WTC11 (cell line): ENCODE results near the gene FLRT3. TPM values are rescaled to one million over a fixed set of nuclear protein-coding genes. Genes with fewer than 3 reads are reported as not detected.

Source experiments
- ATAC-seq: fragments of 200-7000 bp; cut with Tn5 transposase; 2 replicates; pipeline ENCODE4 v1.10.0; 2021; ENCODE audit warnings: mild to moderate bottlenecking, moderate library complexity
- CTCF ChIA-PET: fragments of 300-600 bp; sonication (Branson Sonifier 250); formaldehyde crosslinking; loops from one replicate; lab custom pipeline; 2021; ENCODE audit warnings: antibody characterized with exemption; lab: Charles Lee
- POLR2A ChIA-PET: fragments of 350-600 bp; sonication (Branson Sonifier 250); formaldehyde crosslinking; loops from one replicate; lab custom pipeline; 2021; ENCODE audit warnings: antibody characterized with exemption; lab: Charles Lee
- DNase-seq: peaks from one replicate; pipeline ENCODE4 v3.0.0; 2021; ENCODE audit warnings: low spot score
- H3K27ac Mint-ChIP-seq: 2 replicates; pipeline ENCODE4 v1.8.0; 2021; ENCODE audit warnings: mixed read lengths
- H3K27me3 Mint-ChIP-seq: 2 replicates; pipeline ENCODE4 v1.8.0; 2021; ENCODE audit warnings: low read depth, mild to moderate bottlenecking, moderate library complexity, mixed read lengths
- H3K36me3 Mint-ChIP-seq: 2 replicates; pipeline ENCODE4 v1.8.0; 2021; ENCODE audit warnings: mixed read lengths
- H3K4me1 Mint-ChIP-seq: 2 replicates; pipeline ENCODE4 v1.8.0; 2022; ENCODE audit warnings: mixed read lengths
- H3K4me3 Mint-ChIP-seq: 2 replicates; pipeline ENCODE4 v1.8.0; 2021; ENCODE audit warnings: mild to moderate bottlenecking, moderate library complexity, mixed read lengths
- H3K9me3 Mint-ChIP-seq: 2 replicates; pipeline ENCODE4 v1.8.0; 2021; ENCODE audit warnings: mixed read lengths
- ATF2 ChIP-seq: sonication (generic); formaldehyde crosslinking; IDR thresholded peaks from 2 replicates; pipeline ENCODE4 v1.8.1; 2022; ENCODE audit warnings: low read depth, missing genetic modification reagents, borderline replicate concordance
- CREB1 ChIP-seq: sonication (generic); formaldehyde crosslinking; IDR thresholded peaks from 2 replicates; pipeline ENCODE4 v1.8.0; 2023; ENCODE audit warnings: mild to moderate bottlenecking, missing genetic modification reagents
- FOXK1 ChIP-seq: sonication (generic); formaldehyde crosslinking; IDR thresholded peaks from 2 replicates; pipeline ENCODE4 v1.8.0; 2022; ENCODE audit warnings: mild to moderate bottlenecking, moderate library complexity, missing genetic modification reagents
- GABPB1 ChIP-seq: sonication (generic); formaldehyde crosslinking; IDR thresholded peaks from 2 replicates; pipeline ENCODE4 v1.8.1; 2023; ENCODE audit warnings: mild to moderate bottlenecking, missing genetic modification reagents
- HMGA2 ChIP-seq: fragments of 250-450 bp; sonication (Bioruptor Pico); IDR thresholded peaks from 2 replicates; pipeline ENCODE4 v1.4.0; 2021; ENCODE audit warnings: mild to moderate bottlenecking, moderate library complexity
- IRF2 ChIP-seq: sonication (generic); formaldehyde crosslinking; IDR thresholded peaks from 2 replicates; pipeline ENCODE4 v1.8.0; 2022; ENCODE audit warnings: low read depth, missing genetic modification reagents, borderline replicate concordance
- NFE2L1 ChIP-seq: sonication (generic); formaldehyde crosslinking; IDR thresholded peaks from 2 replicates; pipeline ENCODE4 v1.8.1; 2023; ENCODE audit warnings: missing genetic modification reagents
- NFYB ChIP-seq: sonication (generic); formaldehyde crosslinking; conservative IDR thresholded peaks from 2 replicates; pipeline ENCODE4 v1.8.0; 2022; ENCODE audit warnings: low read depth, missing genetic modification reagents
- NR2C2 ChIP-seq: sonication (generic); formaldehyde crosslinking; IDR thresholded peaks from 2 replicates; pipeline ENCODE4 v1.8.0; 2022; ENCODE audit warnings: mild to moderate bottlenecking, missing genetic modification reagents
- OVOL2 ChIP-seq: fragments of 250-450 bp; sonication (Bioruptor Pico); IDR thresholded peaks from 2 replicates; pipeline ENCODE4 v1.9.0; 2021; ENCODE audit warnings: mild to moderate bottlenecking, borderline replicate concordance
- PRRX2 ChIP-seq: fragments of 250-450 bp; sonication (Bioruptor Pico); IDR thresholded peaks from 2 replicates; pipeline ENCODE4 v1.8.0; 2021; ENCODE audit warnings: mild to moderate bottlenecking
- SMAD3 ChIP-seq: sonication (generic); formaldehyde crosslinking; IDR thresholded peaks from 2 replicates; pipeline ENCODE4 v1.8.0; 2022; ENCODE audit warnings: missing genetic modification reagents, mild to moderate bottlenecking, borderline replicate concordance
- ZBTB21 ChIP-seq: sonication (generic); formaldehyde crosslinking; IDR thresholded peaks from 2 replicates; pipeline ENCODE4 v1.8.1; 2023; ENCODE audit warnings: mild to moderate bottlenecking, missing genetic modification reagents, borderline replicate concordance
- ZNF281 ChIP-seq: sonication (generic); formaldehyde crosslinking; IDR thresholded peaks from 2 replicates; pipeline ENCODE4 v1.8.0; 2023; ENCODE audit warnings: mild to moderate bottlenecking, missing genetic modification reagents
- ZNF396 ChIP-seq: fragments of 250-450 bp; sonication (Bioruptor Pico); IDR thresholded peaks from 2 replicates; pipeline ENCODE4 v1.8.0; 2021; ENCODE audit warnings: mild to moderate bottlenecking, moderate library complexity, borderline replicate concordance
- ZNF671 ChIP-seq: fragments of 250-450 bp; sonication (Bioruptor Pico); IDR thresholded peaks from 2 replicates; pipeline ENCODE4 v1.8.0; 2021; ENCODE audit warnings: mild to moderate bottlenecking
- total RNA-seq: library from RNA; stranded (reverse); gene quantifications from 3 replicates; pipeline ENCODE4 v1.2.3, GENCODE V29; 2021
- TF ChIP-seq, protein P1 (sequence below): sonication (generic); formaldehyde crosslinking; IDR thresholded peaks from 2 replicates; pipeline ENCODE4 v1.8.0; 2022; ENCODE audit warnings: mild to moderate bottlenecking, missing genetic modification reagents
- TF ChIP-seq, protein P2 (sequence below): sonication (generic); formaldehyde crosslinking; IDR thresholded peaks from 2 replicates; pipeline ENCODE4 v1.8.1; 2022; ENCODE audit warnings: missing genetic modification reagents, borderline replicate concordance

The FLRT3 gene
- total RNA-seq, 1 experiment from 2014 or later, result 0.79 TPM

DNA sequence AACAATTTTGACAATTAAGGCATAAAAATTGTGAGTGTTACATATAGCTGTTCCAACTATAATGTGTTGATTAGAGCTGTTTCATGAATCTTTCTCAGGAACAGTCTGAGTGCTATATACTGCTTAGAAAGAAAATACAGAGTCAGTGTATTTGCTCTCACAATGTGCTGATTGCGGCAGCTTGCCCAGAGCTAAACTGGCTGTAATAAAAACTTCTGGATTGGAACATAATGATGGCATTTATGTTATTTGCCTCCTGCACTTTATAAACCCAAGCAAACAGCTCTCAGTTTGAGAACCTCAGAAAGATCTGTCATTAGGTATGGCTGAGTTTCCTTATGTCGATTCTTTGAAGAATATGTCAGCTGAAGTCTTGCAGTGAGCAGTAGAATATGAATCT is 29.5 kb downstream of the FLRT3 start:
- TF ChIP-seq NFE2L1 (CRISPR knock-in tag) (no peak), ATF2 (CRISPR knock-in tag) (no peak), ZNF281 (no peak), ZBTB21 (no peak), CREB1 (no peak), FOXK1 (CRISPR knock-in tag) (no peak), OVOL2 (CRISPR knock-in tag) (no peak), ZNF396 (CRISPR knock-in tag) (no peak), GABPB1 (no peak), NR2C2 (CRISPR knock-in tag) (no peak), SMAD3 (CRISPR knock-in tag) (no peak), HMGA2 (CRISPR knock-in tag) (no peak), NFYB (CRISPR knock-in tag) (no peak), ZNF671 (CRISPR knock-in tag) (no peak)
- TF ChIP-seq, protein P1, sequence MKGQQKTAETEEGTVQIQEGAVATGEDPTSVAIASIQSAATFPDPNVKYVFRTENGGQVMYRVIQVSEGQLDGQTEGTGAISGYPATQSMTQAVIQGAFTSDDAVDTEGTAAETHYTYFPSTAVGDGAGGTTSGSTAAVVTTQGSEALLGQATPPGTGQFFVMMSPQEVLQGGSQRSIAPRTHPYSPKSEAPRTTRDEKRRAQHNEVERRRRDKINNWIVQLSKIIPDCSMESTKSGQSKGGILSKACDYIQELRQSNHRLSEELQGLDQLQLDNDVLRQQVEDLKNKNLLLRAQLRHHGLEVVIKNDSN (CRISPR knock-in tag), result no peak
- no peak for DNase-seq
- no peak for ATAC-seq
- ChIA-PET POLR2A (no interaction called here), CTCF (interaction anchor here (1.8 kb wide), 1 partner anchor 29 kb away, joined by 7 read pairs; the partner anchor contains the start of gene FLRT3)
- H3K27ac Mint-ChIP-seq, result no peak overlapping the region
- H3K27me3 Mint-ChIP-seq, result no peaks in the 10 kb centered on the region
- no peaks in the 10 kb centered on the region for H3K9me3 Mint-ChIP-seq
- H3K4me3 Mint-ChIP-seq, result no peak overlapping the region
- H3K4me1 Mint-ChIP-seq, result peaks cover 19% of the 10 kb centered on the region
- no peaks in the 10 kb centered on the region for H3K36me3 Mint-ChIP-seq

DNA sequence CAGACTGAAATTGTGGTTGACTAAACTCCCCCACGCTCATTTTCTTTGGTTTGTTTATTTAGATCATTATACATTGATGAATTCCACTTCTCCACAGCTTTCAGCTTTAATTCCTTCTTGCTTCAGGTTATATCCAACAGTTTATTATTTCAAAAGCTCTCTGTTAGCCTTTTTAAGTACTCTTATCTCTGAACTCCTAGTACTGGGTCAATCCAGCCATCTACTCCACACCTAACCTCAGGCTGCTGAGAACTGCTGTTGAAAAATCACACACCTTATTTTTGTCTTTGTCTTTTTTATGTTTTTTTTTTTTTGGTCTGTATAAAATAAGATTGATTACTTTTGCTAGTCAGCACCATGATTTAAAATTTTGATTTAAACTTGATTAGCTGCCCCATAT is 32.9 kb downstream of the FLRT3 start:
- ATAC-seq (no peak), DNase-seq (no peak)
- ChIA-PET CTCF (no interaction called here), POLR2A (no interaction called here)
- H3K4me1 Mint-ChIP-seq, result peaks cover 13% of the 10 kb centered on the region
- H3K27me3 Mint-ChIP-seq, result no peaks in the 10 kb centered on the region
- no peak overlapping the region for H3K27ac Mint-ChIP-seq
- H3K36me3 Mint-ChIP-seq, result no peaks in the 10 kb centered on the region
- TF ChIP-seq, protein P1 (CRISPR knock-in tag), result no peak
- TF ChIP-seq PRRX2 (CRISPR knock-in tag) (no peak), OVOL2 (CRISPR knock-in tag) (no peak), IRF2 (CRISPR knock-in tag) (no peak)
- no peak overlapping the region for H3K4me3 Mint-ChIP-seq
- no peaks in the 10 kb centered on the region for H3K9me3 Mint-ChIP-seq

DNA sequence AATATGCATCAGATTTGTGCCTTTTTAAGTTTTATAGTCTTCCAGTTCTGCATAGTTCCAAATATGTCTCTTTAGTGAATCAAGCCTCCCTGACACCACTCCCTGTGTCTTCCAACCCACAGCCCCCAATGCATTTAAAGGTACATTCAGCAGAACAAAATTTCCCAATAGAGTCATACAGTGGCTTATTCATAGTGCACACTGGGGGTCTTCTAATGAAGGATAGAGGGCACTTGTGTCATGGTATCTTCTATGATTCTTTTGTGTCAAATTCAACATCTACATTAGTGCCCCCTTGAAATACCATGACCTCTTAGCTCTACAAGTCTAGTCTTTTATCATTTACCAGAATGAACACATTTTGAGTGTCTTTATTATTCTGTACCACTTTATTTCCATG is 33.8 kb downstream of the FLRT3 start:
- TF ChIP-seq, protein P2, sequence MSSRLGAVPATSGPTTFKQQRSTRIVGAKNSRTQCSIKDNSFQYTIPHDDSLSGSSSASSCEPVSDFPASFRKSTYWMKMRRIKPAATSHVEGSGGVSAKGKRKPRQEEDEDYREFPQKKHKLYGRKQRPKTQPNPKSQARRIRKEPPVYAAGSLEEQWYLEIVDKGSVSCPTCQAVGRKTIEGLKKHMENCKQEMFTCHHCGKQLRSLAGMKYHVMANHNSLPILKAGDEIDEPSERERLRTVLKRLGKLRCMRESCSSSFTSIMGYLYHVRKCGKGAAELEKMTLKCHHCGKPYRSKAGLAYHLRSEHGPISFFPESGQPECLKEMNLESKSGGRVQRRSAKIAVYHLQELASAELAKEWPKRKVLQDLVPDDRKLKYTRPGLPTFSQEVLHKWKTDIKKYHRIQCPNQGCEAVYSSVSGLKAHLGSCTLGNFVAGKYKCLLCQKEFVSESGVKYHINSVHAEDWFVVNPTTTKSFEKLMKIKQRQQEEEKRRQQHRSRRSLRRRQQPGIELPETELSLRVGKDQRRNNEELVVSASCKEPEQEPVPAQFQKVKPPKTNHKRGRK (CRISPR knock-in tag), result no peak
- Mint-ChIP-seq H3K27me3 (no peaks in the 10 kb centered on the region), H3K36me3 (no peaks in the 10 kb centered on the region), H3K4me1 (peaks cover 13% of the 10 kb centered on the region), H3K27ac (no peak overlapping the region), H3K4me3 (no peak overlapping the region), H3K9me3 (no peaks in the 10 kb centered on the region)
- ChIA-PET POLR2A (no interaction called here), CTCF (no interaction called here)
- DNase-seq (no peak), ATAC-seq (no peak)
